Measurements from ENCODE around the gene AP2B1. TPM values are rescaled to one million over a fixed set of nuclear protein-coding genes. Genes with fewer than 3 reads are reported as not detected.
A peak's percentile ranks its signal among the peaks of the same experiment; 100 is the strongest.

The AP2B1 gene
- total and polyA plus RNA-seq, 9 of the 15 experiments (the other 6 are each of a cell fraction or from before 2014, with no cell fraction given): 60.1 to 287 (median 105) TPM

GRCh38 chr17:35587074-35587961 is at the start of gene AP2B1 (continued):
- TF ChIP-seq ZNF449 (CRISPR knock-in tag; IDR thresholded peaks at IDR 0.05): peak; percentile 62; the same call in 1 of the 2 replicates
- peak; percentile 83 for TF ChIP-seq ARID4B (CRISPR knock-in tag; IDR thresholded peaks at IDR 0.05)
- TF ChIP-seq THRA (IDR thresholded peaks at IDR 0.05): no peak
- TF ChIP-seq ZNF239 (CRISPR knock-in tag; IDR thresholded peaks at IDR 0.05): peak; percentile 25; the same call in 1 of the 2 replicates
- no peak for TF ChIP-seq FOXA1 (IDR thresholded peaks at IDR 0.05; ENCODE audit: borderline replicate concordance)
- TF ChIP-seq NEUROD1 (IDR thresholded peaks at IDR 0.05; ENCODE audit: borderline replicate concordance, low read depth, low read length, partially characterized antibody): peak; percentile 53
- no peak for TF ChIP-seq IRF1 (CRISPR knock-in tag; IDR thresholded peaks at IDR 0.05; ENCODE audit: borderline replicate concordance)
- TF ChIP-seq MYC (IDR thresholded peaks at IDR 0.05; ENCODE audit: low read depth, low read length): peak; percentile 86
- TF ChIP-seq MYC (CRISPR knock-in tag; IDR thresholded peaks at IDR 0.05; ENCODE audit: borderline replicate concordance, low read depth): 0 out of 2 replicates have a peak, but pooled peaks have one; percentile 54
- peak; percentile 23; the same call in 1 of the 2 replicates for TF ChIP-seq RREB1 (CRISPR knock-in tag; IDR thresholded peaks at IDR 0.05)
- no peak for TF ChIP-seq ZNF3 (CRISPR knock-in tag; IDR thresholded peaks at IDR 0.05)

All from K562 (cell line).